ENCODE results near the gene RPS6KA2. TPM values are rescaled to one million over a fixed set of nuclear protein-coding genes. Genes with fewer than 3 reads are reported as not detected.

Gene RPS6KA2
- 0.07 to 0.26 TPM (median 0.19 TPM) in 5 replicates for total RNA-seq (2022; extraction: Qiagen RNA extraction; ENCODE audit: low read depth)

GRCh38 chr6:166627033-166627874, at the start of gene RPS6KA2:
Gene RPS6KA2 (minus strand): TSS chr6:166627251. CDS start chr6:166627019, 232 bp downstream.

GRCh38 chr6:166586424-166587156, 40.5 kb downstream of the RPS6KA2 start, which contains the start of gene RAMACL:
Gene RAMACL (minus strand): TSS chr6:166586678. CDS start chr6:166586477, 201 bp downstream.

GRCh38 chr6:166382933-166383801, 243.9 kb downstream of the RPS6KA2 start, which contains the start of gene MPC1:
Gene MPC1 (minus strand): TSS chr6:166382940. CDS start chr6:166382876, 64 bp downstream.

Other genes starting within 250 kb of the RPS6KA2 start
- 3.7 to 5.1 TPM (median 3.9 TPM) in 5 replicates for gene MPC1, start 244.3 kb downstream of the RPS6KA2 start, total RNA-seq (2022; extraction: Qiagen RNA extraction; ENCODE audit: low read depth)
- 0.07 TPM in 3 of 5 replicates, not detected in the others for gene RAMACL, start 40.6 kb downstream of the RPS6KA2 start, total RNA-seq (2022; extraction: Qiagen RNA extraction; ENCODE audit: low read depth)